ENCODE measurements around the gene ZNF555. TPM values are rescaled to one million over a fixed set of nuclear protein-coding genes. Genes with fewer than 3 reads are reported as not detected.

Gene ZNF555
- total RNA-seq, 3 donors from 2014 or later, result 4.6 to 10.7 (median 7.5) TPM

- Histone ChIP-seq H3K9me3 (no peaks in the 10 kb centered on the region), H3K36me3 (no peaks in the 10 kb centered on the region)
- intact Hi-C loops (cut with DNase I; ENCODE audit: low total_unique reads), result no loop called here
Observed at GRCh38 chr19:2799273-2800020, 41.8 kb upstream of the ZNF555 start.

GRCh38 chr19:2800506-2800905 lies 40.8 kb upstream of the ZNF555 start:
- H3K36me3 ChIP-seq, result no peaks in the 10 kb centered on the region
- no peak for DNase-seq (ENCODE audit: low spot score in 2 of 2)
- intact Hi-C loops (cut with DNase I; ENCODE audit: low total_unique reads), result no loop called here
- TF ChIP-seq CTCF (IDR thresholded peaks at IDR 0.05), result no peak
- TF ChIP-seq POLR2AphosphoS5 (IDR thresholded peaks at IDR 0.05), result no peak
- no peak for TF ChIP-seq POLR2A (IDR thresholded peaks at IDR 0.05)
- no peaks in the 10 kb centered on the region for H3K27me3 ChIP-seq
- no peak overlapping the region for H3K4me3 ChIP-seq
- no peaks in the 10 kb centered on the region for H3K4me1 ChIP-seq
- H3K27ac ChIP-seq, result no peak overlapping the region
- no peaks in the 10 kb centered on the region for H3K9me3 ChIP-seq

More at GRCh38 chr19:2799273-2800020, 41.8 kb upstream of the ZNF555 start:
- no peak for DNase-seq (ENCODE audit: low spot score in 2 of 2)
- no peak for TF ChIP-seq CTCF (IDR thresholded peaks at IDR 0.05)
- TF ChIP-seq POLR2AphosphoS5 (IDR thresholded peaks at IDR 0.05), result no peak
- TF ChIP-seq POLR2A (IDR thresholded peaks at IDR 0.05), result no peak
- no peaks in the 10 kb centered on the region for H3K27me3 ChIP-seq
- H3K4me3 ChIP-seq, result no peak overlapping the region
- H3K4me1 ChIP-seq, result no peaks in the 10 kb centered on the region
- H3K27ac ChIP-seq, result no peak overlapping the region

- Histone ChIP-seq H3K4me3 (no peak overlapping the region), H3K36me3 (no peaks in the 10 kb centered on the region), H3K27ac (no peak overlapping the region), H3K27me3 (no peaks in the 10 kb centered on the region), H3K9me3 (no peaks in the 10 kb centered on the region), H3K4me1 (no peaks in the 10 kb centered on the region)
- DNase-seq (ENCODE audit: low spot score in 2 of 2), result no peak
- TF ChIP-seq POLR2AphosphoS5 (IDR thresholded peaks at IDR 0.05) (no peak), CTCF (IDR thresholded peaks at IDR 0.05) (no peak), POLR2A (IDR thresholded peaks at IDR 0.05) (no peak)
- intact Hi-C loops (cut with DNase I; ENCODE audit: low total_unique reads), result no loop called here
Observed at GRCh38 chr19:2802826-2803225, 38.4 kb upstream of the ZNF555 start.

GRCh38 chr19:2803486-2804155 lies 37.7 kb upstream of the ZNF555 start:
- H3K27me3 ChIP-seq, result no peaks in the 10 kb centered on the region
- TF ChIP-seq POLR2A (IDR thresholded peaks at IDR 0.05), result no peak
- no peak for TF ChIP-seq CTCF (IDR thresholded peaks at IDR 0.05)
- TF ChIP-seq POLR2AphosphoS5 (IDR thresholded peaks at IDR 0.05), result no peak
- no peak for DNase-seq (ENCODE audit: low spot score in 2 of 2)
- intact Hi-C loops (cut with DNase I; ENCODE audit: low total_unique reads), result no loop called here
- H3K4me3 ChIP-seq, result no peak overlapping the region
- no peaks in the 10 kb centered on the region for H3K4me1 ChIP-seq
- H3K9me3 ChIP-seq, result no peaks in the 10 kb centered on the region
- no peak overlapping the region for H3K27ac ChIP-seq
- no peaks in the 10 kb centered on the region for H3K36me3 ChIP-seq
